HCT116 (cell line): ENCODE results near the gene AKAP13.

Source experiments
- RAD21 ChIP-seq: IDR thresholded peaks from 2 replicates; pipeline ENCODE4 v1.6.1; 2012; ENCODE audit warnings: low read depth, mild to moderate bottlenecking
- ZNF274 ChIP-seq: fragments of 200-500 bp; sonication (Bioruptor generic); IDR thresholded peaks from 2 replicates; pipeline ENCODE4 v1.6.1; 2014; ENCODE audit warnings: mild to moderate bottlenecking, low read depth, low read length, inconsistent platforms

DNA sequence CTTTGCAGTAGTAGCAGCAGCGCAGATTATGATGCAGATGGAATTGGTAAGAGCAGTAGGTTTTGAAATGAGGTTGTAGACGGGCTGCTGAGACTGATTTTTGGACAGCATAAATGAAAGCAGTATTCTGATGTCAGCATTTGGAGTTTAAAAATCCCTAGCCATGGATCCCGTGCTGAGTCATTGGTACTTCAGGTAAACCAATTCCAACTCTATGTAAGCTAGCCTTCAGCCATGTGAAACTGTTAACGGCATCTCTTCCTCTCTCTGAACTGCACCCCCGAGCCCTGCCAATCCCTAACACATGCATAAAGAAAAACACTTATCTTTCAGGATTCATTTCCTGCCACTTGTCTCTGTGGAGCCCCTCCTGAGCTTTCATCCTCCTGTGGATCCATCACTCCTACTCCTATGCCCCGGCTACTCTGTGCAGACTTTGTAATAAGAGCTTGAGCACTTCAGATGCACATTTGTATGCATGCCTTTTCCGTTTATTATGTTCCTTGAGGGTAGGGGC, 119.0 kb downstream of the AKAP13 start:
- TF ChIP-seq ZNF274 (no peak), RAD21 (no peak)
